CD8-positive, alpha-beta memory T cell (primary cell): ENCODE results near the gene DHRS2. TPM values are rescaled to one million over a fixed set of nuclear protein-coding genes. Genes with fewer than 3 reads are reported as not detected.

Experiments used
- CTCF ChIA-PET: fragments of 350-600 bp; sonication (Branson Sonifier 250); formaldehyde crosslinking; loops from one replicate; lab custom pipeline; 2021; ENCODE audit warnings: antibody characterized with exemption; lab: Charles Lee
- POLR2A ChIA-PET: fragments of 350-600 bp; sonication (Branson Sonifier 250); formaldehyde crosslinking; loops from one replicate; lab custom pipeline; 2021; ENCODE audit warnings: antibody characterized with exemption; lab: Charles Lee
- DNase-seq, 5 donors: peaks; one replicate each; pipeline versions ENCODE4 v3.0.0 to v3.0.0-alpha.2; 2020 to 2022; ENCODE audit warnings: mixed read lengths in 1 of 5
- H3K27ac ChIP-seq: one replicate; pipeline ENCODE4 v1.7.0; 2013; ENCODE audit warnings: low read depth, mild to moderate bottlenecking, low read length, moderate library complexity
- H3K27me3 ChIP-seq: 2 replicates; pipeline ENCODE4 v1.7.0; 2013; ENCODE audit warnings: low read length, mild to moderate bottlenecking; ENCODE audit not compliant: insufficient read depth, poor library complexity, severe bottlenecking
- H3K36me3 ChIP-seq: 2 replicates; pipeline ENCODE4 v1.7.0; 2013; ENCODE audit warnings: mild to moderate bottlenecking, low read length, moderate library complexity; ENCODE audit not compliant: insufficient read depth
- H3K4me1 ChIP-seq: 2 replicates; pipeline ENCODE4 v1.7.0; 2013; ENCODE audit warnings: mild to moderate bottlenecking, low read length, moderate library complexity; ENCODE audit not compliant: insufficient read depth
- H3K4me3 ChIP-seq: 2 replicates; pipeline ENCODE4 v1.7.0; 2013; ENCODE audit warnings: mild to moderate bottlenecking, low read length
- H3K9me3 ChIP-seq: 2 replicates; pipeline ENCODE4 v1.7.0; 2013; ENCODE audit warnings: mild to moderate bottlenecking, low read length
- H3K27ac Mint-ChIP-seq, 8 donors: one replicate each; pipeline ENCODE4 v1.8.0; 2020 to 2021; ENCODE audit warnings: mixed read lengths in 8 of 8, mild to moderate bottlenecking in 6 of 8, inconsistent platforms in 3 of 8, moderate library complexity in 3 of 8
- H3K27me3 Mint-ChIP-seq, 2 donors: one replicate each; pipeline ENCODE4 v1.8.0; 2020 to 2021; ENCODE audit warnings: mixed read lengths in 2 of 2, mild to moderate bottlenecking in 1 of 2, moderate library complexity in 1 of 2
- H3K36me3 Mint-ChIP-seq, 3 donors: one replicate each; pipeline ENCODE4 v1.8.0; 2020 to 2021; ENCODE audit warnings: mixed read lengths in 3 of 3, inconsistent platforms in 1 of 3, mild to moderate bottlenecking in 1 of 3
- H3K4me1 Mint-ChIP-seq, 3 donors: one replicate each; pipeline ENCODE4 v1.8.0; 2020 to 2021; ENCODE audit warnings: mixed read lengths in 3 of 3, inconsistent platforms in 1 of 3, mild to moderate bottlenecking in 1 of 3
- H3K4me3 Mint-ChIP-seq, 7 donors: one replicate each; pipeline ENCODE4 v1.8.0; 2020 to 2021; ENCODE audit warnings: mixed read lengths in 7 of 7, mild to moderate bottlenecking in 6 of 7, moderate library complexity in 4 of 7, inconsistent platforms in 2 of 7
- H3K9me3 Mint-ChIP-seq, 5 donors: one replicate each; pipeline ENCODE4 v1.8.0; 2020 to 2022; ENCODE audit warnings: mixed read lengths in 5 of 5, mild to moderate bottlenecking in 3 of 5, moderate library complexity in 2 of 5, inconsistent platforms in 1 of 5
- polyA plus RNA-seq: library from polyadenylated mRNA; unstranded; fragments of 300-500 nt; fragmentation: Illumina TruSeq; gene quantifications from one replicate; pipeline ENCODE4 v1.2.3, GENCODE V29; 2021
- total RNA-seq, 2 experiments: library from RNA; stranded (reverse); gene quantifications; one replicate each; pipeline ENCODE4 v1.2.3, GENCODE V29; 2021

DHRS2 gene
- total and polyA plus RNA-seq, 3 experiments from 2014 or later: 3.0 to 3.1 TPM; not detected in 1

GRCh38 chr14:23647619-23648018, 11.5 kb downstream of the DHRS2 start:
- no peak for DNase-seq
- POLR2A ChIA-PET: no interaction called here
- Mint-ChIP-seq H3K27ac (no peak overlapping the region), H3K4me3 (no peak overlapping the region), H3K9me3 (no peaks in the 10 kb centered on the region), H3K27me3 (peaks cover 3 to 17% of the 10 kb centered on the region in 2 donors), H3K4me1 (no peaks in the 10 kb centered on the region), H3K36me3 (no peaks in the 10 kb centered on the region)
- CTCF ChIA-PET: interaction anchor here (1.3 kb wide), 1 partner anchor 16 kb away, joined by 5 read pairs; no protein-coding TSS in a partner anchor
- Histone ChIP-seq H3K27ac (no peak overlapping the region), H3K4me3 (no peak overlapping the region), H3K36me3 (no peaks in the 10 kb centered on the region), H3K27me3 (no peaks in the 10 kb centered on the region), H3K9me3 (no peaks in the 10 kb centered on the region), H3K4me1 (no peaks in the 10 kb centered on the region)

GRCh38 chr14:23648764-23649460, 12.7 kb downstream of the DHRS2 start:
- H3K36me3 Mint-ChIP-seq: no peaks in the 10 kb centered on the region
- no peak overlapping the region for H3K27ac Mint-ChIP-seq
- H3K4me1 Mint-ChIP-seq: no peaks in the 10 kb centered on the region
- Histone ChIP-seq H3K36me3 (no peaks in the 10 kb centered on the region), H3K27me3 (no peaks in the 10 kb centered on the region), H3K4me1 (no peaks in the 10 kb centered on the region), H3K9me3 (no peaks in the 10 kb centered on the region), H3K4me3 (no peak overlapping the region), H3K27ac (no peak overlapping the region)
- CTCF ChIA-PET: no interaction called here
- H3K9me3 Mint-ChIP-seq: no peaks in the 10 kb centered on the region
- H3K4me3 Mint-ChIP-seq: no peak overlapping the region
- POLR2A ChIA-PET: no interaction called here
- H3K27me3 Mint-ChIP-seq: peaks cover 4 to 17% of the 10 kb centered on the region in 2 donors
- no peak for DNase-seq

GRCh38 chr14:23650506-23650905, 14.3 kb downstream of the DHRS2 start:
- no peak for DNase-seq
- Histone ChIP-seq H3K36me3 (no peaks in the 10 kb centered on the region), H3K4me1 (no peaks in the 10 kb centered on the region), H3K27me3 (no peaks in the 10 kb centered on the region), H3K4me3 (no peak overlapping the region), H3K27ac (no peak overlapping the region), H3K9me3 (no peaks in the 10 kb centered on the region)
- H3K27me3 Mint-ChIP-seq: peaks cover 4 to 17% of the 10 kb centered on the region in 2 donors
- no peaks in the 10 kb centered on the region for H3K36me3 Mint-ChIP-seq
- H3K4me3 Mint-ChIP-seq: no peak overlapping the region
- H3K27ac Mint-ChIP-seq: no peak overlapping the region
- no peaks in the 10 kb centered on the region for H3K9me3 Mint-ChIP-seq
- POLR2A ChIA-PET: no interaction called here
- peaks cover 0 to 4% (median 0%) of the 10 kb centered on the region in 3 donors for H3K4me1 Mint-ChIP-seq
- CTCF ChIA-PET: interaction anchor here (1.0 kb wide), 1 partner anchor 19 kb away, joined by 3 read pairs; no protein-coding TSS in a partner anchor

- H3K27me3 ChIP-seq: no peaks in the 10 kb centered on the region
- H3K36me3 Mint-ChIP-seq: no peaks in the 10 kb centered on the region
- no peaks in the 10 kb centered on the region for H3K4me1 ChIP-seq
- CTCF ChIA-PET: no interaction called here
- no peaks in the 10 kb centered on the region for H3K9me3 Mint-ChIP-seq
- peaks cover 4 to 11% of the 10 kb centered on the region in 2 donors for H3K27me3 Mint-ChIP-seq
- peaks cover 0 to 4% (median 0%) of the 10 kb centered on the region in 3 donors for H3K4me1 Mint-ChIP-seq
- H3K4me3 Mint-ChIP-seq: no peak overlapping the region
- no peak overlapping the region for H3K4me3 ChIP-seq
- H3K27ac Mint-ChIP-seq: no peak overlapping the region
- H3K9me3 ChIP-seq: no peaks in the 10 kb centered on the region
- POLR2A ChIA-PET: no interaction called here
- H3K36me3 ChIP-seq: no peaks in the 10 kb centered on the region
- DNase-seq: no peak
- H3K27ac ChIP-seq: no peak overlapping the region
Observed at GRCh38 chr14:23653051-23653450, 16.9 kb downstream of the DHRS2 start.

- Mint-ChIP-seq H3K4me3 (no peak overlapping the region), H3K9me3 (no peaks in the 10 kb centered on the region), H3K36me3 (no peaks in the 10 kb centered on the region), H3K4me1 (peaks cover 0 to 8% (median under 1%) of the 10 kb centered on the region in 3 donors), H3K27me3 (peaks cover 3 to 11% of the 10 kb centered on the region in 2 donors), H3K27ac (peak overlapping the region in 2 of 8 donors; percentile 19 to 83)
- H3K27me3 ChIP-seq: no peaks in the 10 kb centered on the region
- no peak for DNase-seq
- CTCF ChIA-PET: no interaction called here
- no peaks in the 10 kb centered on the region for H3K4me1 ChIP-seq
- no peaks in the 10 kb centered on the region for H3K9me3 ChIP-seq
- POLR2A ChIA-PET: no interaction called here
- no peak overlapping the region for H3K4me3 ChIP-seq
- H3K36me3 ChIP-seq: no peaks in the 10 kb centered on the region
- H3K27ac ChIP-seq: no peak overlapping the region
Observed at GRCh38 chr14:23654231-23654630, 18.1 kb downstream of the DHRS2 start.

GRCh38 chr14:23657959-23658470, 21.9 kb downstream of the DHRS2 start:
- ChIA-PET CTCF (no interaction called here), POLR2A (no interaction called here)
- Mint-ChIP-seq H3K9me3 (no peaks in the 10 kb centered on the region), H3K27ac (no peak overlapping the region), H3K36me3 (no peaks in the 10 kb centered on the region), H3K4me3 (no peak overlapping the region), H3K27me3 (peaks cover 0 to 8% of the 10 kb centered on the region in 2 donors), H3K4me1 (peaks cover 11 to 28% (median 22%) of the 10 kb centered on the region in 3 donors)
- Histone ChIP-seq H3K27ac (no peak overlapping the region), H3K27me3 (no peaks in the 10 kb centered on the region), H3K4me1 (peaks cover 19% of the 10 kb centered on the region), H3K4me3 (no peak overlapping the region), H3K36me3 (no peaks in the 10 kb centered on the region), H3K9me3 (no peaks in the 10 kb centered on the region)
- no peak for DNase-seq

GRCh38 chr14:23660290-23661226, 24.4 kb downstream of the DHRS2 start:
- H3K9me3 Mint-ChIP-seq: no peaks in the 10 kb centered on the region
- H3K4me1 ChIP-seq: peaks cover 19% of the 10 kb centered on the region
- no peaks in the 10 kb centered on the region for H3K9me3 ChIP-seq
- H3K27me3 Mint-ChIP-seq: peaks cover 5 to 7% of the 10 kb centered on the region in 2 donors
- peak in 4 of 5 donors; percentile 14 to 52 (median 26) for DNase-seq
- POLR2A ChIA-PET: no interaction called here
- H3K36me3 ChIP-seq: no peaks in the 10 kb centered on the region
- peak overlapping the region in 7 of 8 donors; percentile 35 to 75 (median 58) for H3K27ac Mint-ChIP-seq
- H3K27ac ChIP-seq: no peak overlapping the region
- peak overlapping the region in 5 of 7 donors; percentile 1 to 54 (median 41) for H3K4me3 Mint-ChIP-seq
- no peaks in the 10 kb centered on the region for H3K36me3 Mint-ChIP-seq
- H3K27me3 ChIP-seq: no peaks in the 10 kb centered on the region
- CTCF ChIA-PET: interaction anchor here (0.8 kb wide), 1 partner anchor 29 kb away, joined by 3 read pairs; no protein-coding TSS in a partner anchor
- H3K4me3 ChIP-seq: no peak overlapping the region
- peaks cover 11 to 28% (median 18%) of the 10 kb centered on the region in 3 donors for H3K4me1 Mint-ChIP-seq
